ENCODE results near the gene KIR2DL3.
"Not testable (repeated sequence)": the region's sequence is repeated elsewhere in the genome, so short reads cannot be mapped to it uniquely, and the experiment has no call there.

Gene KIR2DL3

GRCh38 chr19:54738306-54738705 lies at the start of gene KIR2DL3:
Gene KIR2DL3, plus strand, starts transcription at chr19:54738513. Its CDS starts 33 bp downstream, at chr19:54738546.
- not testable (repeated sequence) for DNase-seq

GRCh38 chr19:54691582-54692297 lies 46.6 kb upstream of the KIR2DL3 start:
- no peak for DNase-seq

GRCh38 chr19:54692298-54692615 lies 46.1 kb upstream of the KIR2DL3 start:
- no peak for DNase-seq

- DNase-seq, result no peak
These were observed 43.7 kb upstream of the KIR2DL3 start for GRCh38 chr19:54694648-54695047.

DNA sequence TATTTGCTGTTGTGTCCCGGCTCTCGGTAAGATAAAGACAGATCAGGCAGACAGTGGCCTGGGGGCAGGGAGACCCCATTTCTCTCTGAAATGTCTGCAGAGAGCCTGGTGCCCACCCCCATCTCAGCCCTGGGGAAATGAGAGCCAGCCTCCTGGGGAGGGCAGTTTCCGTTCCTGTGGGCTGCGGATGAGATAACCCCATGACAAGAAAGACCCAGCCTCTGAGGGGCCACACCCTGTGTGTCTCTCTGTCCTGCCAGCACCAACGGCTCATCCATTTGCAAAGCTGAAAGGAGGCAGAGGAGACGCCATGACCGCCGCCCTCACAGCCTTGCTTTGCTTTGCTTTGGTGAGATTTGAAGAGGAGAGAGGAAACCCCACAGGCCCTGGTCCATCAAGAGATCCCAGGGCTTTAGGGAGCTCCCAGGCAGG lies 42.2 kb upstream of the KIR2DL3 start:
- no peak for DNase-seq

DNA sequence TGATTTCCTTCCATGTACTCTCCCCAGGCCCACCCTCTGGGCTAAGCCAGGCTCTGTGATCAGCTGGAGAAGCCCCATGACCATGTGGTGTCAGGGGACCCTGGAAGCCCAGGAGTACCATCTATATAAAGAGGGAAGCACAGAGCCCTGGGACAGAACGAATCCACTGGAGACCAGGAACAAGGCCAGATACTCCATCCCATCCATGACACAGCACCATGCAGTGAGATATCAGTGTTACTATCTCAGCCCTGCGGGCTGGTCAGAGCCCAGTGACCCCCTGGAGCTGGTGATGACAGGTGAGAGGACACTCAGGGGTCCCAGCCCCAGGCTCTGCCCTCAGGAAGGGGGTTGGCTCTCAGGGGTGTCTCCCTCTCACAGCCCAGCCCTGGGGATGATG lies 41.5 kb upstream of the KIR2DL3 start:
- no peak for DNase-seq

GRCh38 chr19:54697716-54698115 lies 40.6 kb upstream of the KIR2DL3 start:
- not testable (repeated sequence) for DNase-seq

DNA sequence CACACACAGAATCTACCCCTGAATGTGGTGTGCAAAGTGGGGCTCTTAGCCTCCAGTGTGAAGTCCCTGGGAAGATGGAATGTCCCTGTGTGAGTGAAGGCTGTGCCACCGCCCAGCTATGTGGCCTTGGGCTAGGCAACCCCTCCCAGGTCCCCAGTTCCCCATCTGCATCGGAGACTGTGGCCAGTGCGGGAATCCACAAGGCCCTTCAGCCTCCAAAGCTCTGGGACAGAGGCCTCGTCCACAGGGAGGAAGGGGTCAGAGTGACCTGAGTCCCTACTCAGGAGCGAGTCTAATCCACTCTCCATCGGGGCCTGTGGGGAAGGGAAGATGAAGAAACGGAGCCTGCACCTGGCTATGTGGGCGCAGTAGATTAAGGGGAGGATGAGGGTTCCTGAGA lies 33.4 kb upstream of the KIR2DL3 start:
- no peak for DNase-seq

GRCh38 chr19:54707962-54708361 lies 30.4 kb upstream of the KIR2DL3 start:
- no peak for DNase-seq

DNA sequence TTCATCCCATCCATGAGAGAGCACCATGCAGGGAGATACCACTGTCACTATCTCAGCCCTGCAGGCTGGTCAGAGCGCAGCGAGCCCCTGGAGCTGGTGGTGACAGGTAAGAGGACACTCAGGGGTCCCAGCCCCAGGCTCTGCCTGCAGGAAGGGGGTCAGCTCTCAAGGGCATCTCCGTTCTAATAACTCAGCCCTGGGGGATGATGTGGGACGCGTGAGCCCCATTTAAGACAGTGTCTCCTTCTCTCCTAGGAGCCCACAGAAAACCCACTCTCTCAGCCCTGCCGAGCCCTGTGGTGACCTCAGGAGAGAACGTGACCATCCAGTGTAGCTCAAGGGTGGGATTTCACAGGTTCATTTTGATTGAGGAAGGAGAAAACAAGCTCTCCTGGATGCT lies 29.5 kb upstream of the KIR2DL3 start:
- DNase-seq, result no peak

- no peak for DNase-seq
These were observed 28.9 kb upstream of the KIR2DL3 start for GRCh38 chr19:54709212-54709948.

DNA sequence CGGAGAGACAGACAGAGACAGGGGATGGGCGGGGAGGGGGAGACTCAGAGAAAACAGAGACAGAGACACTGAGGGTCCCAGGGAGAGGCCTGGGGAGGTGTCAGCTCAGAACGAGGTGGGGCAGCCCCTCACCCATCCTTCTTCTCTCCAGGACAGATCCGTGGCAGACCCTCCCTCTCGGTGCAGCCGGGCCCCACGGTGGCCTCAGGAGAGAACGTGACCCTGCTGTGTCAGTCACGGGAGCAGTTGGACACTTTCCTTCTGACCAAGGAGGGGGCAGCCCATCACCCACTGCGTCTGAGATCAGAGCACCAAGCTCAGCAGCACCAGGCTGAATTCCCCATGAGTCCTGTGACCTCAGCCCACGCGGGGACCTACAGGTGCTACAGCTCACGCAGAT lies 28.4 kb upstream of the KIR2DL3 start:
- DNase-seq, result not testable (repeated sequence)

DNA sequence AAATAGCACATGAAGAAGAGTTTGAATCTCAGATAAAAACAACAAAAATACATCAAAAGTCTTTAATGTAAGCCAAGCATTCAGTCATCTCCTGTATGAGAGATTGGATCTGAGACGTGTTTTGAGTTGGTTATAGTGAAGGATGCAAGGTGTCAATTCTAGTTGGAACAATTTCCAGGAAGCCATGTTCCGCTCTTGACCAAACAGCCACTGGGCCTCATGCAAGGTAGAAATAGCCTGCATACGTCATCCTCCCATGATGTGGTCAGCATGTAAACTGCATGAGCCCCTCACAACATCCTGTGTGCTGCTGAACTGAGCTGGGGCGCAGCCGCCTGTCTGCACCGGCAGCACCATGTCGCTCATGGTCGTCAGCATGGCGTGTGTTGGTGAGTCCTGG lies 14.2 kb upstream of the KIR2DL3 start, which contains the start of gene KIR3DL3:
TSS of gene KIR3DL3 (plus strand) at position 301 of the 400 bp plus-strand sequence. CDS start at position 356, 55 bp downstream.
- no peak for DNase-seq

- no peak for DNase-seq
These were observed 13.7 kb upstream of the KIR2DL3 start for GRCh38 chr19:54724644-54725043.

- no peak for DNase-seq
These were observed 13.0 kb upstream of the KIR2DL3 start for GRCh38 chr19:54725321-54725720.

GRCh38 chr19:54727562-54727961 lies 10.8 kb upstream of the KIR2DL3 start:
- DNase-seq, result no peak

DNA sequence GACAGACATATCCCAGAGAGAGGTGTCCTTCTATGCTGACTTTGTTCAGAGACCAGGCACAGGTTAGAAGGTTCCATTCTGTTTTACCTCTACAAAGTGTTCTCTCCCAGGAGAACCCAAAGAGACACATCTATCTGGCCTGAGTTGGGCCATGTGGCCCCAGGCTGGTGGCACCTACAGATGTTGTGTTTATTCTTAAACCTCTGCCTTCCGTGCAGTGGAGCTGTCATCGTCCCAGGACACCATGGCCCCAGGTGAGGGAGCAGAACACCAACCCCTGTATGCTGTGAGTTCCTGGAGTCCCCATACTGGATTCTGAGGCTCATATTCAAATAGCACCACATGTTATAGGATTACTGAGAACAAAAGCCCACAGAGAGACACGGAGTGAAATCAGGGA lies 10.1 kb upstream of the KIR2DL3 start:
- DNase-seq, result no peak

DNA sequence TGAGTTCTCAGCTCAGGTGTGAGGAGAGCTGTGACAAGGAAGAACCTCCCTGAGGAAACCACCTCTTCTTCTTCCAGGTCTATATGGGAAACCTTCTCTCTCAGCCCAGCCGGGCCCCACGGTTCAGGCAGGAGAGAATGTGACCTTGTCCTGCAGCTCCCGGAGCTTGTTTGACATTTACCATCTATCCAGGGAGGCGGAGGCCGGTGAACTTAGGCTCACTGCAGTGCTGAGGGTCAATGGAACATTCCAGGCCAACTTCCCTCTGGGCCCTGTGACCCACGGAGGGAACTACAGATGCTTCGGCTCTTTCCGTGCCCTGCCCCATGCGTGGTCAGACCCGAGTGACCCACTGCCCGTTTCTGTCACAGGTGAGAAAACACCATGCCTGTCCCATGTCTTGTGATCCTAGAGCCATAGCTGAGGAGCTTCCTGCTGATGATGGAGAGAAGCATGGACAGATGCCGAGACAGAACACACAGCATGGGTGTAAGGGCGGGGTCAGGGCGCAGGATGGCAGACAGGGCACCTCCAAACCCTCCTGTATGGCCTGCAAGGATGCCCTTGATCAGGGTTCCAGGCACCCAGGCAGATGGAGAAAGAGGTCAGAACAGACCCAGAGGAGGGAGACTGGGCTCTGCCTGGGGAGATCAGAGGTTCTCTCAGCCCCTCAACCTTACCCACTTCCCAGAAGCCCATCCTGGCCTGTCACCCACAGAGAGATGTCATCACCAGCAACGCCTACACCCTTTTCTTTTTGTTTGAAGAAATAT lies 8.7 kb upstream of the KIR2DL3 start:
- DNase-seq, result no peak

DNA sequence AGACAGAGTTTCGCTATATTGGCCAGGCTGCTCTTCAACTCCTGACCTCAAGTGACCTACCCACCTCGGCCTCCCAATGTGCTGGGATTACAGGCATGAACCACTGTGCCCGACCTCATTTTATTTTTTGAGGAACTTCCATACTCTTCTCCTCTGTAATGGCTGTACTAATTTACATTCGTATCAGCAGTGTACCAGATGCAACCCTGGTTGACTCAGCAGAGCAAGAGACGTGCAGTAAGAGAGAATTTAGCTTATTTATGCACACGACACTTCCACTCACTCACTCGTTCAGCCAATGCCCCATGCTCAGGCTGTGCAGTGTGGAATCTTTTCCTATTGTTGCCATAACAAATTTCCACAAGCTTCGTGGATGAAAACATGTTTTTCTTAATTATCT lies 7.1 kb upstream of the KIR2DL3 start:
- no peak for DNase-seq

DNA sequence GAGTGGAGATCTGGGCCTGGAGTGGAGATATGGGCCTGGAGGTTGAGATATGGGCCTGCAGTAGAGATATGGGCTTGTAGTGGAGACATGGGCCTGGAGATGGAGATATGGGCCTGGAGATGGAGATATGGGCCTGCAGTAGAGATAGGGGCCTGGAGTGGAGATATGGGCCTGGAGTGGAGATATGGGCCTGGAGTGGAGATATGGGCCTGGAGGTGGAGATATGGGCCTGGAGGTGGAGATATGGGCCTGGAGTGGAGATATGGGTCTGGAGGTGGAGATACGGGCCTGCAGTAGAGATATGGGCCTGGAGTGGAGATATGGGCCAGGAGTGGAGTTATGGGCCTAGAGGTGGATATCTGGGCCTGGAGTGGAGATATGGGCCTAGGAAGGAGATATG lies 402 bp downstream of the KIR2DL3 start:
- DNase-seq, result no peak

DNA sequence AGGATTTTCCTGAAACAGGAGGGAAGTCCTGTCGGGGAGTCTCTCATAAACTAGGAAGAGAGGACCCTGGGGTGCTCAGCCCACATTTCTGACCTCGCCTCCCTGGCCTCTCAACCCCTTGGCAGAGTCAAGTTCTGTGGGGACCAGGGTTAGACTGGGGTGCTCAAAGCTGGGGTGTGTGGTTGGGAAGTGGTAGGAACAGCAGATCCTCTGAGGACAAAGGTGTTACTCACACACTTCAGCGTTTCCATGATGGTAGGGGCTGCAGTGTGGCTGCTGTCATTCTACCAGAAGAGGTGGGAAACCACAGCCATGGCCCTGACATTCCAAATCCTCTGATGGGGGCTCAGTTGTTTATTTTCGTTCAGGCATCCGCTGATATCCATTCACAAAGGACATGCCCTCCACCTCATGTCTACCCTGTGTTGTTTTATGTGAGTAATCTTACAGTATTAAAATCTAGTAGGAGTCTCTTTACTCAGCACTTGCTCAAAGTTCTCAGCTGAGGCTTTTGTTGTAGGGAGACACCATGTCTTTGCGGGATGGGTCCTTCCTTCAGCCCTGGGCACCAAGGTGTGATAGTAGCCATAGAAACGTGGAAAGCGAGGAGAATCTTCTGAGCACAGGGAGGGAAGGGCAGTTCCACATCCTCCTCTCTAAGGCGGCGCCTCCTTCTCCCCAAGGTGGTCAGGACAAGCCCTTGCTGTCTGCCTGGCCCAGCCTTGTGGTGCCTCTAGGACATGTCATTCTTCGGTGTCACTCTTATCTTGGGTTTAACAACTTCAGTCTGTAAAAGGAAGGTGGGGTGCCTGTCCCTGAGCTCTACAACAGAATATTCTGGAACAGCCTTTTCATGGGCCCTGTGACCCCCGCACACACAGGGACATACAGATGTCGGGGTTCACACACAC lies 1.5 kb downstream of the KIR2DL3 start:
- no peak for DNase-seq

GRCh38 chr19:54741950-54742349 lies 3.6 kb downstream of the KIR2DL3 start:
- DNase-seq, result not testable (repeated sequence)

GRCh38 chr19:54744080-54744479 lies 5.8 kb downstream of the KIR2DL3 start:
- not testable (repeated sequence) for DNase-seq

Data from activated CD8-positive, alpha-beta memory T cell treated with anti-CD3 and anti-CD28 coated beads, Interleukin-2, amount 50 U/mL, for 4 hours (primary cell).